ENCODE results near the gene DLGAP1.

- TF ChIP-seq CTCF (IDR thresholded peaks at IDR 0.05 in 2 of 3, conservative IDR thresholded peaks at IDR 0.05 in 1 of 3; ENCODE audit: borderline replicate concordance in 1 of 3, insufficient read depth in 1 of 3, low read depth in 2 of 3, low read length in 2 of 3) (no peak), POLR2AphosphoS5 (IDR thresholded peaks at IDR 0.05; ENCODE audit: low read depth, low read length) (no peak), JUND (IDR thresholded peaks at IDR 0.05) (no peak), ZBTB33 (IDR thresholded peaks at IDR 0.05; ENCODE audit: extremely low read depth, insufficient replicate concordance, low read length) (no peak), SP1 (IDR thresholded peaks at IDR 0.05; ENCODE audit: low read depth) (no peak), EZH2 (IDR thresholded peaks at IDR 0.05) (no peak), MAX (IDR thresholded peaks at IDR 0.05) (no peak), POLR2A (IDR thresholded peaks at IDR 0.05; ENCODE audit: borderline replicate concordance, extremely low read depth, insufficient read depth, insufficient read length) (no peak), SRF (IDR thresholded peaks at IDR 0.05; ENCODE audit: low read depth) (no peak), REST (IDR thresholded peaks at IDR 0.05; ENCODE audit: low read depth) (no peak), ATF3 (IDR thresholded peaks at IDR 0.05) (no peak), EZH2phosphoT487 (IDR thresholded peaks at IDR 0.05; ENCODE audit: borderline replicate concordance) (no peak), RAD21 (IDR thresholded peaks at IDR 0.05; ENCODE audit: low read depth) (no peak)
These were observed 924.3 kb downstream of the DLGAP1 start for GRCh38 chr18:3530807-3531206.

Data from HCT116 (cell line).